Tibial nerve (tissue), 4 donors: ENCODE measurements around the gene GNMT. TPM values are rescaled to one million over a fixed set of nuclear protein-coding genes. Genes with fewer than 3 reads are reported as not detected.

Experiments used
- DNase-seq, 2 donors: peaks; one replicate each; pipeline ENCODE4 v3.0.0-alpha.2; 2019; ENCODE audit warnings: low spot score in 2 of 2
- H3K27ac ChIP-seq, 4 donors: fragments of 200-600 bp; sonication (generic) in 3 of 4; one replicate each; pipeline ENCODE4 v1.5.1; 2017 to 2019; ENCODE audit warnings: mild to moderate bottlenecking in 1 of 4
- H3K27me3 ChIP-seq, 2 donors: fragments of 200-600 bp; sonication (generic) in 1 of 2; one replicate each; pipeline versions ENCODE4 v1.5.1 to v1.6.0; 2017 to 2019
- H3K36me3 ChIP-seq, 3 donors: fragments of 200-600 bp; sonication (generic); one replicate each; pipeline ENCODE4 v1.5.1; 2018 to 2019
- H3K4me1 ChIP-seq, 4 donors: fragments of 200-600 bp; sonication (generic) in 3 of 4; one replicate each; pipeline ENCODE4 v1.5.1; 2017 to 2019
- H3K4me3 ChIP-seq, 4 donors: fragments of 200-600 bp; sonication (generic) in 3 of 4; one replicate each; pipeline ENCODE4 v1.5.1; 2017 to 2019; ENCODE audit warnings: mild to moderate bottlenecking in 1 of 4, moderate library complexity in 1 of 4
- H3K9me3 ChIP-seq, 4 donors: fragments of 200-600 bp; sonication (generic) in 3 of 4; one replicate each; pipeline ENCODE4 v1.5.1; 2017 to 2019
- EP300 ChIP-seq, 2 donors: sonication (generic); formaldehyde crosslinking; IDR thresholded peaks; one replicate each; pipeline ENCODE4 v1.6.1; 2017; ENCODE audit warnings: antibody characterized with exemption in 2 of 2, mild to moderate bottlenecking in 1 of 2
- POLR2A ChIP-seq, 2 donors: fragments of 450-650 bp; IDR thresholded peaks; one replicate each; pipeline ENCODE4 v1.6.1; 2017; ENCODE audit warnings: antibody characterized with exemption in 2 of 2, mild to moderate bottlenecking in 2 of 2, moderate library complexity in 2 of 2
- WGBS, 2 donors: methylation state at CpG; one replicate each; pipeline ENCODE4 v1.1.5; 2018; 5-methylcytosine and 5-hydroxymethylcytosine counted together
- total RNA-seq, 4 donors: library from RNA; depleted of rRNA; stranded (reverse); fragments of >200 nt; gene quantifications; one replicate each; pipeline ENCODE4 v1.1.0, GENCODE V29; 2016
- TF ChIP-seq, protein P1 (sequence below), 5 experiments: fragments of 200-600 bp in 3 of 5; fragments of 450-650 bp in 2 of 5; sonication (generic) in 3 of 5; IDR thresholded peaks; one replicate each; pipeline ENCODE4 v1.5.1; 2016 to 2019; ENCODE audit warnings: antibody characterized with exemption in 5 of 5, mild to moderate bottlenecking in 3 of 5, moderate library complexity in 2 of 5

GNMT gene
- 1 to 10 TPM in 3 of 4 donors, not detected in 1; 2.0 to 3.1 (median 2.1) TPM for total RNA-seq

- Histone ChIP-seq H3K4me3 (peak within 1 kb of the TSS; percentile 23 to 53 (median 44)), H3K27ac (no peak within 1 kb of the TSS), H3K36me3 (peaks cover 0 to 38% (median 0%) of the 10 kb centered on the region in 3 donors), H3K9me3 (no peaks in the 10 kb centered on the region), H3K27me3 (peaks cover 0 to 8% of the 10 kb centered on the region in 2 donors), H3K4me1 (peaks cover 0 to 17% (median 12%) of the 10 kb centered on the region in 4 donors)
- no peak for TF ChIP-seq POLR2A (IDR thresholded peaks at IDR 0.05)
- TF ChIP-seq, protein P1, sequence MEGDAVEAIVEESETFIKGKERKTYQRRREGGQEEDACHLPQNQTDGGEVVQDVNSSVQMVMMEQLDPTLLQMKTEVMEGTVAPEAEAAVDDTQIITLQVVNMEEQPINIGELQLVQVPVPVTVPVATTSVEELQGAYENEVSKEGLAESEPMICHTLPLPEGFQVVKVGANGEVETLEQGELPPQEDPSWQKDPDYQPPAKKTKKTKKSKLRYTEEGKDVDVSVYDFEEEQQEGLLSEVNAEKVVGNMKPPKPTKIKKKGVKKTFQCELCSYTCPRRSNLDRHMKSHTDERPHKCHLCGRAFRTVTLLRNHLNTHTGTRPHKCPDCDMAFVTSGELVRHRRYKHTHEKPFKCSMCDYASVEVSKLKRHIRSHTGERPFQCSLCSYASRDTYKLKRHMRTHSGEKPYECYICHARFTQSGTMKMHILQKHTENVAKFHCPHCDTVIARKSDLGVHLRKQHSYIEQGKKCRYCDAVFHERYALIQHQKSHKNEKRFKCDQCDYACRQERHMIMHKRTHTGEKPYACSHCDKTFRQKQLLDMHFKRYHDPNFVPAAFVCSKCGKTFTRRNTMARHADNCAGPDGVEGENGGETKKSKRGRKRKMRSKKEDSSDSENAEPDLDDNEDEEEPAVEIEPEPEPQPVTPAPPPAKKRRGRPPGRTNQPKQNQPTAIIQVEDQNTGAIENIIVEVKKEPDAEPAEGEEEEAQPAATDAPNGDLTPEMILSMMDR (IDR thresholded peaks at IDR 0.05), result no peak
- TF ChIP-seq EP300 (IDR thresholded peaks at IDR 0.05), result no peak
- no peak for DNase-seq
- WGBS, 2 donors, result 4 to 6% methylated on average over 29 to 48 of the region's 62 CpGs
These were observed at the start of gene GNMT for GRCh38 chr6:42960243-42961019. Gene GNMT, plus strand, starts transcription at chr6:42960754. Its CDS starts 14 bp downstream, at chr6:42960768.

GRCh38 chr6:42911171-42912021 lies 49.2 kb upstream of the GNMT start:
- WGBS, 2 donors, result 10% methylated on average over 41 to 46 of the region's 49 CpGs

GRCh38 chr6:42914546-42914945 lies 46.0 kb upstream of the GNMT start:
- DNase-seq, result no peak
- no peak overlapping the region for H3K4me3 ChIP-seq
- H3K36me3 ChIP-seq, result no peaks in the 10 kb centered on the region
- peaks cover 0 to 8% (median 0%) of the 10 kb centered on the region in 4 donors for H3K4me1 ChIP-seq
- TF ChIP-seq EP300 (IDR thresholded peaks at IDR 0.05), result no peak
- TF ChIP-seq POLR2A (IDR thresholded peaks at IDR 0.05), result no peak
- TF ChIP-seq, protein P1 (IDR thresholded peaks at IDR 0.05), result no peak
- peaks cover 0 to 47% of the 10 kb centered on the region in 2 donors for H3K27me3 ChIP-seq
- WGBS, 2 donors, result 70 to 75% methylated on average over 4 of the region's 4 CpGs
- H3K27ac ChIP-seq, result no peak overlapping the region
- H3K9me3 ChIP-seq, result no peaks in the 10 kb centered on the region

More at GRCh38 chr6:42911171-42912021, 49.2 kb upstream of the GNMT start:
- Histone ChIP-seq H3K27ac (no peak overlapping the region), H3K9me3 (no peaks in the 10 kb centered on the region), H3K36me3 (no peaks in the 10 kb centered on the region), H3K4me3 (peak overlapping the region in 1 of 4 donors; percentile 19), H3K4me1 (peaks cover 0 to 8% (median 0%) of the 10 kb centered on the region in 4 donors), H3K27me3 (peaks cover 0 to 42% of the 10 kb centered on the region in 2 donors)
- no peak for DNase-seq
- TF ChIP-seq, protein P1 (IDR thresholded peaks at IDR 0.05), result no peak
- TF ChIP-seq POLR2A (IDR thresholded peaks at IDR 0.05) (no peak), EP300 (IDR thresholded peaks at IDR 0.05) (no peak)

GRCh38 chr6:42915732-42916131 lies 44.8 kb upstream of the GNMT start, which contains the start of gene PTCRA:
Gene PTCRA, plus strand, starts transcription at chr6:42916053. Its CDS starts 17 bp downstream, at chr6:42916070.
- 74 to 88% methylated on average over 7 to 10 of the region's 10 CpGs for WGBS, 2 donors
- H3K9me3 ChIP-seq, result no peaks in the 10 kb centered on the region
- H3K27me3 ChIP-seq, result peaks cover 0 to 47% of the 10 kb centered on the region in 2 donors
- TF ChIP-seq POLR2A (IDR thresholded peaks at IDR 0.05) (no peak), EP300 (IDR thresholded peaks at IDR 0.05) (no peak)
- TF ChIP-seq, protein P1 (IDR thresholded peaks at IDR 0.05), result no peak
- no peak within 1 kb of the TSS for H3K4me3 ChIP-seq
- H3K36me3 ChIP-seq, result no peaks in the 10 kb centered on the region
- H3K27ac ChIP-seq, result no peak within 1 kb of the TSS
- no peak for DNase-seq
- H3K4me1 ChIP-seq, result peaks cover 0 to 8% (median 0%) of the 10 kb centered on the region in 4 donors
